SU-DHL-6 (cell line): ENCODE data around the gene RIMBP2.

Experiments
- CTCF ChIP-seq: fragments of 200-600 bp; sonication (generic); IDR thresholded peaks from one replicate; pipeline ENCODE4 v1.5.1; 2017; ENCODE audit warnings: antibody characterized with exemption, mild to moderate bottlenecking, low read length, moderate library complexity; ENCODE audit not compliant: insufficient read depth, poor library complexity, severe bottlenecking
- EZH2phosphoT487 ChIP-seq: fragments of 200-600 bp; sonication (generic), shearing (Covaris generic); conservative IDR thresholded peaks from 2 replicates; pipeline ENCODE4 v1.6.1; 2018; ENCODE audit warnings: mild to moderate bottlenecking, antibody characterized with exemption, low read length, moderate library complexity, mixed read lengths

- TF ChIP-seq CTCF (no peak), EZH2phosphoT487 (no peak)
Measured at GRCh38 chr12:130601327-130601726, 114.8 kb downstream of the RIMBP2 start.
